GM18520 (cell line): Measurements from ENCODE around the gene RNPC3.

Experiments used
- ATAC-seq: cut with Tn5 transposase; IDR thresholded peaks from one replicate; pipeline ENCODE4 v1.9.1; 2021; ENCODE audit not compliant: unreplicated experiment

RNPC3 gene

GRCh38 chr1:103525607-103526507 lies at the start of gene RNPC3:
Gene RNPC3, plus strand, starts transcription at chr1:103525699. Its CDS starts 372 bp downstream, at chr1:103526071.
- ATAC-seq = peak; percentile 54

GRCh38 chr1:103477101-103477500 lies 48.4 kb upstream of the RNPC3 start:
- no peak for ATAC-seq

- ATAC-seq = peak; percentile 57
These were observed 35.6 kb upstream of the RNPC3 start for GRCh38 chr1:103489935-103490334.

- ATAC-seq = no peak
These were observed 33.4 kb upstream of the RNPC3 start for GRCh38 chr1:103492003-103492625.

GRCh38 chr1:103496014-103496635 lies 29.4 kb upstream of the RNPC3 start:
- no peak for ATAC-seq

- no peak for ATAC-seq
These were observed 28.1 kb upstream of the RNPC3 start for GRCh38 chr1:103497404-103497803.

GRCh38 chr1:103509250-103509649 lies 16.2 kb upstream of the RNPC3 start:
- no peak for ATAC-seq

- no peak for ATAC-seq
These were observed 11.8 kb upstream of the RNPC3 start for GRCh38 chr1:103513711-103514110.

GRCh38 chr1:103514920-103515503 lies 10.5 kb upstream of the RNPC3 start:
- ATAC-seq = peak; percentile 70

- no peak for ATAC-seq
These were observed 9.2 kb upstream of the RNPC3 start for GRCh38 chr1:103516283-103516682.

GRCh38 chr1:103516693-103517092 lies 8.8 kb upstream of the RNPC3 start:
- ATAC-seq = no peak

- ATAC-seq = peak; percentile 84
These were observed 8.0 kb upstream of the RNPC3 start for GRCh38 chr1:103517380-103518047.

GRCh38 chr1:103520822-103521221 lies 4.7 kb upstream of the RNPC3 start:
- ATAC-seq = no peak

GRCh38 chr1:103523346-103523745 lies 2.2 kb upstream of the RNPC3 start:
- no peak for ATAC-seq

GRCh38 chr1:103525114-103525606 lies 339 bp upstream of the RNPC3 start:
- ATAC-seq = no peak

GRCh38 chr1:103527331-103527730 lies 1.8 kb downstream of the RNPC3 start:
- ATAC-seq = peak; percentile 28

GRCh38 chr1:103529746-103530145 lies 4.2 kb downstream of the RNPC3 start:
- ATAC-seq = no peak

- ATAC-seq = no peak
These were observed 12.7 kb downstream of the RNPC3 start for GRCh38 chr1:103538226-103538625.

GRCh38 chr1:103541431-103541830 lies 15.9 kb downstream of the RNPC3 start:
- no peak for ATAC-seq

- ATAC-seq = no peak
These were observed 21.0 kb downstream of the RNPC3 start for GRCh38 chr1:103546496-103546895.

- ATAC-seq = no peak
These were observed 22.3 kb downstream of the RNPC3 start for GRCh38 chr1:103547840-103548239.
